ENCODE measurements around the gene ABCC1. TPM values are rescaled to one million over a fixed set of nuclear protein-coding genes. Genes with fewer than 3 reads are reported as not detected.

The ABCC1 gene
- total RNA-seq, 1 experiment from 2014 or later: 25.0 TPM

GRCh38 chr16:16158082-16158658 lies 208.8 kb downstream of the ABCC1 start:
- BruUV-seq (replicated peaks): no TSS peak
- Histone ChIP-seq H3K4me3 (ENCODE audit: low read depth, low read length, poor library complexity, severe bottlenecking) (no peak overlapping the region), H3K27ac (ENCODE audit: low read depth, low read length, poor library complexity, severe bottlenecking) (no peak overlapping the region), H3K36me3 (ENCODE audit: insufficient read depth, low read length, poor library complexity, severe bottlenecking) (no peaks in the 10 kb centered on the region), H3K27me3 (replicated peaks; ENCODE audit: insufficient read depth, low read depth, low read length, poor library complexity) (no peaks in the 10 kb centered on the region), H3K9me3 (ENCODE audit: low read depth, low read length, poor library complexity, severe bottlenecking) (peaks cover 10% of the 10 kb centered on the region), H3K4me1 (ENCODE audit: insufficient read depth, low read length, poor library complexity, severe bottlenecking) (no peaks in the 10 kb centered on the region)
- TF ChIP-seq CTCF (conservative IDR thresholded peaks at IDR 0.05; ENCODE audit: low read depth, low read length) (no peak), EZH2 (IDR thresholded peaks at IDR 0.05; ENCODE audit: borderline replicate concordance, low read depth, low read length, poor library complexity, severe bottlenecking) (no peak)
- intact Hi-C loops (cut with micrococcal nuclease; ENCODE audit: unreplicated experiment): no loop called here
- ChIA-PET CTCF (interaction anchor here (0.6 kb wide), 1 partner anchor 401 kb away, joined by 4 read pairs; no protein-coding TSS in a partner anchor), POLR2A (ENCODE audit: low non-redundant PET) (no interaction called here)
- DNase-seq (ENCODE audit: low spot score): no peak

GRCh38 chr16:16158741-16159374 lies 209.4 kb downstream of the ABCC1 start:
- intact Hi-C loops (cut with micrococcal nuclease; ENCODE audit: unreplicated experiment): no loop called here
- Histone ChIP-seq H3K27ac (ENCODE audit: low read depth, low read length, poor library complexity, severe bottlenecking) (no peak overlapping the region), H3K36me3 (ENCODE audit: insufficient read depth, low read length, poor library complexity, severe bottlenecking) (no peaks in the 10 kb centered on the region), H3K9me3 (ENCODE audit: low read depth, low read length, poor library complexity, severe bottlenecking) (peaks cover 10% of the 10 kb centered on the region), H3K4me1 (ENCODE audit: insufficient read depth, low read length, poor library complexity, severe bottlenecking) (no peaks in the 10 kb centered on the region), H3K27me3 (replicated peaks; ENCODE audit: insufficient read depth, low read depth, low read length, poor library complexity) (no peaks in the 10 kb centered on the region), H3K4me3 (ENCODE audit: low read depth, low read length, poor library complexity, severe bottlenecking) (no peak overlapping the region)
- no peak for TF ChIP-seq CTCF (conservative IDR thresholded peaks at IDR 0.05; ENCODE audit: low read depth, low read length)
- TF ChIP-seq EZH2 (IDR thresholded peaks at IDR 0.05; ENCODE audit: borderline replicate concordance, low read depth, low read length, poor library complexity, severe bottlenecking): no peak
- no peak for DNase-seq (ENCODE audit: low spot score)
- CTCF ChIA-PET: no interaction called here
- POLR2A ChIA-PET (ENCODE audit: low non-redundant PET): no interaction called here
- BruUV-seq (replicated peaks): no TSS peak

GRCh38 chr16:16159662-16160061 lies 210.2 kb downstream of the ABCC1 start:
- Histone ChIP-seq H3K4me3 (ENCODE audit: low read depth, low read length, poor library complexity, severe bottlenecking) (no peak overlapping the region), H3K27ac (ENCODE audit: low read depth, low read length, poor library complexity, severe bottlenecking) (no peak overlapping the region), H3K27me3 (replicated peaks; ENCODE audit: insufficient read depth, low read depth, low read length, poor library complexity) (no peaks in the 10 kb centered on the region), H3K36me3 (ENCODE audit: insufficient read depth, low read length, poor library complexity, severe bottlenecking) (no peaks in the 10 kb centered on the region), H3K4me1 (ENCODE audit: insufficient read depth, low read length, poor library complexity, severe bottlenecking) (no peaks in the 10 kb centered on the region), H3K9me3 (ENCODE audit: low read depth, low read length, poor library complexity, severe bottlenecking) (peaks cover 10% of the 10 kb centered on the region)
- no peak for DNase-seq (ENCODE audit: low spot score)
- intact Hi-C loops (cut with micrococcal nuclease; ENCODE audit: unreplicated experiment): no loop called here
- CTCF ChIA-PET: no interaction called here
- BruUV-seq (replicated peaks): no TSS peak
- POLR2A ChIA-PET (ENCODE audit: low non-redundant PET): no interaction called here
- TF ChIP-seq CTCF (conservative IDR thresholded peaks at IDR 0.05; ENCODE audit: low read depth, low read length) (no peak), EZH2 (IDR thresholded peaks at IDR 0.05; ENCODE audit: borderline replicate concordance, low read depth, low read length, poor library complexity, severe bottlenecking) (no peak)
